ENCODE measurements around the gene ZNF638.

GRCh38 chr2:71361631-71362030, 30.0 kb downstream of the ZNF638 start:
- TF ChIP-seq CTCF (IDR thresholded peaks at IDR 0.05) (no peak), POLR2A (IDR thresholded peaks at IDR 0.05) (no peak), EP300 (IDR thresholded peaks at IDR 0.05) (no peak)
